Glutamatergic neuron (in vitro differentiated cells): ENCODE results near the gene LDLRAP1. TPM values are rescaled to one million over a fixed set of nuclear protein-coding genes. Genes with fewer than 3 reads are reported as not detected.

Source experiments
- DNase-seq: peaks from one replicate; pipeline ENCODE4 v3.0.0; 2022
- H3K27ac Mint-ChIP-seq: one replicate; pipeline ENCODE4 v1.8.0; 2020; ENCODE audit warnings: mild to moderate bottlenecking, mixed read lengths, inconsistent platforms; ENCODE audit not compliant: unreplicated experiment
- H3K27me3 Mint-ChIP-seq: one replicate; pipeline ENCODE4 v1.8.0; 2020; ENCODE audit warnings: mild to moderate bottlenecking, moderate library complexity, mixed read lengths, inconsistent platforms; ENCODE audit not compliant: unreplicated experiment
- H3K36me3 Mint-ChIP-seq: one replicate; pipeline ENCODE4 v1.8.0; 2020; ENCODE audit warnings: mild to moderate bottlenecking, mixed read lengths, inconsistent platforms; ENCODE audit not compliant: unreplicated experiment
- H3K4me1 Mint-ChIP-seq: one replicate; pipeline ENCODE4 v1.8.0; 2020; ENCODE audit warnings: mild to moderate bottlenecking, low read depth, mixed read lengths, inconsistent platforms; ENCODE audit not compliant: unreplicated experiment
- H3K4me3 Mint-ChIP-seq: one replicate; pipeline ENCODE4 v1.8.0; 2020; ENCODE audit warnings: mild to moderate bottlenecking, mixed read lengths, inconsistent platforms; ENCODE audit not compliant: unreplicated experiment
- H3K9me3 Mint-ChIP-seq: one replicate; pipeline ENCODE4 v1.8.0; 2020; ENCODE audit warnings: mild to moderate bottlenecking, moderate library complexity, mixed read lengths, inconsistent platforms; ENCODE audit not compliant: unreplicated experiment
- CTCF ChIP-seq: fragments of 200-600 bp; sonication (generic); IDR thresholded peaks from one replicate; pipeline ENCODE4 v1.5.0; 2021; ENCODE audit not compliant: partially characterized antibody, unreplicated experiment
- total RNA-seq: library from RNA; stranded (reverse); fragmentation: NEBNext Ultra II Directional; extraction: Animal tissue kit (Norgen Biotek cat#: 25700); gene quantifications from one replicate; pipeline ENCODE4 v1.2.1, GENCODE V29; 2021; ENCODE audit not compliant: unreplicated experiment

LDLRAP1 gene
- total RNA-seq, 1 donor from 2014 or later, result 2.4 TPM

DNA sequence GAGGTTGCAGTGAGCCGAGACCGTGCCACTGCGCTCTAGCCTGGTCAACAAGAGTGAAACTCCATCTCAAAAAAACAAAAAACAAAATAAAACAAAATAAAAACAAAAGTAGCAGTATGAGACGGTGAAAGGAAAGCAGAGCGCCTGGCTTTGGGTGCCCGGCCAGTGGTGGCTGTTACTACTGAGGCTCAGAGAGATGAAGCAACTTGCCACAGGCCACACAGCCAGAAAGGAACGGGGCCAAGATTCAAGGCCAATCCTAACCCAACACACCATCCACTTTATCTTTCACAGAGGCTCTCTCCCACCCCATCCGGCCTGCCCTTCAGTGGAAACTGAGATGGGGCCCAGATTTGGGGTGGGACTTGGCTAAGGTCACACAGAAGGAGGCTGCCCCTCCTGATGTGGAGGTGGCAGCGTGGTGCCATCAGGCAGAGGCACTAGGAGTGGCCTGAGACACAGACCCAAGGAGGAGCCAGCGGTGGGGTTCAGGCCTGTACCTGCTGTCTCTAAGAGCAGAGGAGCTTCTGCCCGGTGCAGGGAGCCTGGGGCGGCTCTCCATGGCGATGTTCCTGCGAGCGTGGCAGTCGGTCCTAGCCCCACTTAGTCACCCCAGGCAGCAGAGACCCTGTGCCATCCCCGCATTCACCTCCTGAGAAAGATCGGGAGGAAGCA, 33.2 kb downstream of the LDLRAP1 start:
- Mint-ChIP-seq H3K27me3 (peaks cover 7% of the 10 kb centered on the region), H3K4me3 (no peak overlapping the region), H3K9me3 (peaks cover 2% of the 10 kb centered on the region), H3K36me3 (no peaks in the 10 kb centered on the region), H3K4me1 (peaks cover 21% of the 10 kb centered on the region), H3K27ac (no peak overlapping the region)
- no peak for DNase-seq
- no peak for TF ChIP-seq CTCF

DNA sequence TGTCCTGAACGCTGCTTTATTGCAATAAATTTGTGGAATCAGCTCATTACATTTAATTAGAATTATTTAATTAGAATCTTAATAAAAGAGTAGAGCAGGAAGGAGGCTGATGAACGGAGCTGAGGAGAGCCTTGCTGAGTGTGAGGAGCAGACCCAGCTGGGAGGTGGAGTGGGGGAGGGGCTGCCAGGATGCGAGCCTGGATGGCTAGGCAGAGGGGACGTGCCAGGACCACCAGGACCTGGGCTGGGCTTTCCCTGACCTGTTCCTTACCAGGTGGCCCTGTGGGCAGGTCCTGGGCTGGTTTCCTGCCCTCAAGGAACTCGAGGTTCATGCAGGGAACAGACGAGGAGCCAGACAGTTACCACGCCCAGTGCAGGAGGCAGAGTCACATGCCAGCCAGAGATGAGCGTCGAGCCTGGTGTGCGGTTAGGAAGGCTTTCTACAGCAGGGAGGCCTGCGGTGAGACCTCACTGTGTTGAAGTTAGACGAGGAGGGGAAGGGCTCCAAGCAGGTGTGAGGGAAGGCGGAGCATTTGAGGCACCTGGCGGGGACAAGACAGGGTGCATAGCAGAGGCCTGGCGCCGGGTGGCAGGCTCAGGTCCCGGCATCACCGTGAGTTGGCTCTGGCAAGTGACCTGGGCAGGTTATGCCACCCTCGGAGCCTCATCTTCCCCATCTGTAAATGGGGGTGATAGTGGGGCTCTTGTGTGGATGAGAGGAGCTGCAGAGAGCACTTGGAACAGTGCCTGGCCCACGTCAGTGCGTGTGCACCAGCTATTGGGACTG, 33.9 kb downstream of the LDLRAP1 start:
- peaks cover 7% of the 10 kb centered on the region for H3K27me3 Mint-ChIP-seq
- H3K9me3 Mint-ChIP-seq, result peaks cover 2% of the 10 kb centered on the region
- no peak for TF ChIP-seq CTCF
- peak overlapping the region; percentile 34 for H3K27ac Mint-ChIP-seq
- H3K4me1 Mint-ChIP-seq, result peaks cover 21% of the 10 kb centered on the region
- H3K36me3 Mint-ChIP-seq, result no peaks in the 10 kb centered on the region
- DNase-seq, result no peak
- H3K4me3 Mint-ChIP-seq, result no peak overlapping the region

GRCh38 chr1:25579292-25580252, 36.2 kb downstream of the LDLRAP1 start:
- H3K27me3 Mint-ChIP-seq, result peaks cover 8% of the 10 kb centered on the region
- H3K4me3 Mint-ChIP-seq, result peak overlapping the region; percentile 37
- no peaks in the 10 kb centered on the region for H3K9me3 Mint-ChIP-seq
- H3K36me3 Mint-ChIP-seq, result peaks cover 6% of the 10 kb centered on the region
- TF ChIP-seq CTCF, result no peak
- peaks cover 18% of the 10 kb centered on the region for H3K4me1 Mint-ChIP-seq
- no peak for DNase-seq
- peak overlapping the region; percentile 89 for H3K27ac Mint-ChIP-seq

DNA sequence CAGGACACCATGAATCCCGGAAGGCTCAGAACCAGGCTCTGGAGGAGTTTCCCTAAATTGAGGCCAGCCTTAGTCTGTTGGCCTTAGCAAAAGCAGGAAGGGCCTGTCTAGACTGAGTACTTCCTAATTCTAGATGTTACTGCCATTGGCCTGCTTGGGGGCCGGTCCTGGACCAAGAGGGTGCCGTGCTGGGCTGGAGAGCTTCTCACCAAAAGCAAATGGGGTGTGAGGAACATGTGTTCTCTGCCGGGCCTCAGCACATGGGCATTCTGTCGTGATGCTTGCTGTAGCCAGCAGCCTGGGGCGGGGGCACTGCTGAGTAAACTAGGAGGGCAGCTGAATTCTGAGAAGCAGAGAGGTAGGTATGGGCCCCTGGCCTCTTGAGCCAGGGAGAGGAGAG, 37.5 kb downstream of the LDLRAP1 start:
- H3K27me3 Mint-ChIP-seq, result peaks cover 6% of the 10 kb centered on the region
- H3K4me3 Mint-ChIP-seq, result no peak overlapping the region
- peaks cover 22% of the 10 kb centered on the region for H3K4me1 Mint-ChIP-seq
- no peak for TF ChIP-seq CTCF
- H3K27ac Mint-ChIP-seq, result no peak overlapping the region
- peaks cover 6% of the 10 kb centered on the region for H3K36me3 Mint-ChIP-seq
- H3K9me3 Mint-ChIP-seq, result peaks cover 3% of the 10 kb centered on the region
- DNase-seq, result no peak
